Loucy (cell line): ENCODE results near the gene HDLBP.

ENCODE experiments used
- H2AFZ ChIP-seq: fragments of 200-600 bp; sonication (generic); 2 replicates; pipeline ENCODE4 v1.6.0; 2016; ENCODE audit warnings: antibody characterized with exemption, mild to moderate bottlenecking, low read length, moderate library complexity
- H3F3A ChIP-seq: fragments of 200-600 bp; 2 replicates; pipeline ENCODE4 v1.6.0; 2016; ENCODE audit warnings: antibody characterized with exemption, low read depth, mild to moderate bottlenecking
- H3K27me3 ChIP-seq: fragments of 200-600 bp; sonication (generic); 2 replicates; pipeline ENCODE4 v1.6.1; 2014; ENCODE audit warnings: low read length, mild to moderate bottlenecking; ENCODE audit not compliant: insufficient read depth, poor library complexity, severe bottlenecking
- H3K36me3 ChIP-seq: fragments of 200-600 bp; sonication (generic); 2 replicates; pipeline ENCODE4 v1.6.1; 2016; ENCODE audit warnings: low read length; ENCODE audit not compliant: insufficient read depth
- H3K4me1 ChIP-seq: fragments of 200-600 bp; sonication (generic); 2 replicates; pipeline ENCODE4 v1.5.1; 2014; ENCODE audit warnings: low read length, mild to moderate bottlenecking; ENCODE audit not compliant: insufficient read depth, poor library complexity, severe bottlenecking
- H3K4me2 ChIP-seq: fragments of 200-600 bp; sonication (generic); 2 replicates; pipeline ENCODE4 v1.6.0; 2014; ENCODE audit warnings: antibody characterized with exemption, low read length, low read depth, mild to moderate bottlenecking; ENCODE audit not compliant: poor library complexity, severe bottlenecking
- H3K4me3 ChIP-seq: fragments of 200-600 bp; sonication (generic); 2 replicates; pipeline ENCODE4 v1.5.1; 2014; ENCODE audit warnings: low read length, mild to moderate bottlenecking, mixed read lengths; ENCODE audit not compliant: poor library complexity, severe bottlenecking
- H3K79me2 ChIP-seq: fragments of 200-600 bp; sonication (generic); 2 replicates; pipeline ENCODE4 v1.6.1; 2014; ENCODE audit warnings: low read length; ENCODE audit not compliant: insufficient read depth
- H3K9ac ChIP-seq: fragments of 200-600 bp; sonication (generic); 2 replicates; pipeline ENCODE4 v1.6.0; 2014; ENCODE audit warnings: mild to moderate bottlenecking, low read depth, low read length, moderate library complexity; ENCODE audit not compliant: poor library complexity, severe bottlenecking
- H3K9me2 ChIP-seq: fragments of 200-600 bp; sonication (generic); replicated peaks from 2 replicates; pipeline ENCODE4 v1.6.1; 2016; ENCODE audit warnings: low read depth, low read length, mixed read lengths
- H3K9me3 ChIP-seq: fragments of 200-600 bp; sonication (generic); 2 replicates; pipeline ENCODE4 v1.6.1; 2014; ENCODE audit warnings: mild to moderate bottlenecking, antibody characterized with exemption, low read length, low read depth; ENCODE audit not compliant: insufficient read depth
- H4K20me1 ChIP-seq: fragments of 200-600 bp; sonication (generic); 2 replicates; pipeline ENCODE4 v1.6.0; 2014; ENCODE audit warnings: antibody characterized with exemption, low read length, mild to moderate bottlenecking; ENCODE audit not compliant: insufficient read depth, poor library complexity, severe bottlenecking
- EZH2phosphoT487 ChIP-seq: fragments of 200-600 bp; IDR thresholded peaks from 2 replicates; pipeline ENCODE4 v1.6.1; 2018; ENCODE audit warnings: antibody characterized with exemption, mild to moderate bottlenecking, moderate library complexity, borderline replicate concordance
- TF ChIP-seq, protein P1 (sequence below): fragments of 200-600 bp; sonication (generic); conservative IDR thresholded peaks from 2 replicates; pipeline ENCODE4 v1.5.1; 2014; ENCODE audit warnings: mild to moderate bottlenecking, antibody characterized with exemption, low read length

The HDLBP gene

DNA sequence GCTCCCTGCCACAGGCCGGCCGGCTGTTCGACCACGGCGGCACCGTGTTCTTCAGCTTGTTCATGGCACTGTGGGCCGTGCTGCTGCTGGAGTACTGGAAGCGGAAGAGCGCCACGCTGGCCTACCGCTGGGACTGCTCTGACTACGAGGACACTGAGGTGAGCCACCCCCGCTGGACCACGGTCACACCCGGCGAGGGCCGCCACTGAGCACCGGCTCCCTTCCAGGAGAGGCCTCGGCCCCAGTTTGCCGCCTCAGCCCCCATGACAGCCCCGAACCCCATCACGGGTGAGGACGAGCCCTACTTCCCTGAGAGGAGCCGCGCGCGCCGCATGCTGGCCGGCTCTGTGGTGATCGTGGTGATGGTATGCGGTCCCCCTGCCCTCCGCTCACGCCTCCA, 106.2 kb downstream of the HDLBP start:
- Histone ChIP-seq H4K20me1 (no peaks in the 10 kb centered on the region), H3K4me1 (peaks cover 3% of the 10 kb centered on the region), H3F3A (no peaks in the 10 kb centered on the region), H3K27me3 (no peaks in the 10 kb centered on the region), H2AFZ (no peak overlapping the region), H3K9me2 (no peaks in the 10 kb centered on the region), H3K9ac (no peak overlapping the region), H3K9me3 (no peaks in the 10 kb centered on the region), H3K4me3 (no peak overlapping the region), H3K36me3 (no peaks in the 10 kb centered on the region), H3K79me2 (no peaks in the 10 kb centered on the region), H3K4me2 (no peak overlapping the region)
- no peak for TF ChIP-seq EZH2phosphoT487
- TF ChIP-seq, protein P1, sequence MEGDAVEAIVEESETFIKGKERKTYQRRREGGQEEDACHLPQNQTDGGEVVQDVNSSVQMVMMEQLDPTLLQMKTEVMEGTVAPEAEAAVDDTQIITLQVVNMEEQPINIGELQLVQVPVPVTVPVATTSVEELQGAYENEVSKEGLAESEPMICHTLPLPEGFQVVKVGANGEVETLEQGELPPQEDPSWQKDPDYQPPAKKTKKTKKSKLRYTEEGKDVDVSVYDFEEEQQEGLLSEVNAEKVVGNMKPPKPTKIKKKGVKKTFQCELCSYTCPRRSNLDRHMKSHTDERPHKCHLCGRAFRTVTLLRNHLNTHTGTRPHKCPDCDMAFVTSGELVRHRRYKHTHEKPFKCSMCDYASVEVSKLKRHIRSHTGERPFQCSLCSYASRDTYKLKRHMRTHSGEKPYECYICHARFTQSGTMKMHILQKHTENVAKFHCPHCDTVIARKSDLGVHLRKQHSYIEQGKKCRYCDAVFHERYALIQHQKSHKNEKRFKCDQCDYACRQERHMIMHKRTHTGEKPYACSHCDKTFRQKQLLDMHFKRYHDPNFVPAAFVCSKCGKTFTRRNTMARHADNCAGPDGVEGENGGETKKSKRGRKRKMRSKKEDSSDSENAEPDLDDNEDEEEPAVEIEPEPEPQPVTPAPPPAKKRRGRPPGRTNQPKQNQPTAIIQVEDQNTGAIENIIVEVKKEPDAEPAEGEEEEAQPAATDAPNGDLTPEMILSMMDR: no peak

DNA sequence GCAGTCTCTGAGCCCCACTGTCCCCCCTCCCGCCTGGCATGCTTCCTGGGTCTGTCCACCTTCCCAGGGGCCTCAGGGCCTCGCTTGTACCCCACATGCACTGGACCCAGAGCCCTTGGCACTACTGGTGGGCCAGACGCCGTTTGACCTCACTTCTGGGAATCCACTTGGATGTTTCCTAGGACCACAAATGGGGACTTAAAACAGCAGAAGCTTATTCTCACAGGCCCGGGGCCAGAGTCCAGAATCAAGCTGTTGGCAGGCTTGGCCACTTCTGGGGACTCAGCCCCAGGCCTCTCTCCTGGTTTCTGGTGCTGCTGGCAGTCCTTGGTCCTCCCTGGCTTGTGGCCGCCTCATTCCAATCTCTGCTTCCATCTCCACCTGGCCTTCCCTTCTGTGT, 107.4 kb downstream of the HDLBP start:
- no peaks in the 10 kb centered on the region for H3K9me3 ChIP-seq
- no peak overlapping the region for H3K4me3 ChIP-seq
- no peak for TF ChIP-seq EZH2phosphoT487
- TF ChIP-seq, protein P1: no peak
- H3K4me1 ChIP-seq: peaks cover 3% of the 10 kb centered on the region
- no peak overlapping the region for H3K4me2 ChIP-seq
- no peaks in the 10 kb centered on the region for H4K20me1 ChIP-seq
- no peak overlapping the region for H2AFZ ChIP-seq
- no peaks in the 10 kb centered on the region for H3K36me3 ChIP-seq
- H3K27me3 ChIP-seq: no peaks in the 10 kb centered on the region
- no peak overlapping the region for H3K9ac ChIP-seq
- no peaks in the 10 kb centered on the region for H3K79me2 ChIP-seq
- H3K9me2 ChIP-seq: no peaks in the 10 kb centered on the region
- no peaks in the 10 kb centered on the region for H3F3A ChIP-seq

DNA sequence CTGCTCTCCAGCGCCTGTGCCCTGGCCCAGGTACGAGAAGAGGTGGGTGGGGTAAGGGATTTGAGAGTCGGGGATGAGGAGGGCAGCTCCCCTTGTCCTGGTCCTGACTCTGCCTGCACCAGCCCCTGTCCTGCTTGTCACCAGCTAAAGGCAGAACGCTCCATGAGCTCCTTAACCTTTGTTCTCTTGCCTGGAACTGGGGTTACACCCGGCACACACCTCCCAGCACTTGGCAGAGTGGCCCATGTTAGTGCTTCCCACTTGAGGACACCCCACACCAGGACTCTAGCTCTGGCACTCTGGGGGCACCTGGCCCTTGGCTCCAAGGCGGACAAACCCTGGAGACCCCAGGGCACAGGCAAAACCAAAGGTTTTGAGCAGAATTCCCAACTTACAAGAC, 107.8 kb downstream of the HDLBP start:
- TF ChIP-seq, protein P1: no peak
- TF ChIP-seq EZH2phosphoT487: no peak
- Histone ChIP-seq H3K9me2 (no peaks in the 10 kb centered on the region), H3K9me3 (no peaks in the 10 kb centered on the region), H3K9ac (no peak overlapping the region), H3K4me2 (no peak overlapping the region), H3K4me3 (no peak overlapping the region), H3K4me1 (peaks cover 3% of the 10 kb centered on the region), H3F3A (no peaks in the 10 kb centered on the region), H3K79me2 (no peaks in the 10 kb centered on the region), H3K36me3 (no peaks in the 10 kb centered on the region), H4K20me1 (no peaks in the 10 kb centered on the region), H3K27me3 (no peaks in the 10 kb centered on the region), H2AFZ (no peak overlapping the region)
